GM18511 (cell line): ENCODE measurements around the gene RYK.
"Not testable (repeated sequence)": the region's sequence is repeated elsewhere in the genome, so short reads cannot be mapped to it uniquely, and the experiment has no call there.

ENCODE experiments used
- ATAC-seq: cut with Tn5 transposase; IDR thresholded peaks from one replicate; pipeline ENCODE4 v1.9.1; 2021; ENCODE audit warnings: mild to moderate bottlenecking, moderate library complexity; ENCODE audit not compliant: unreplicated experiment

The RYK gene

GRCh38 chr3:134250717-134251220 lies at the start of gene RYK:
Gene RYK, minus strand, starts transcription at chr3:134250859. Its CDS starts 205 bp downstream, at chr3:134250654.
- peak; percentile 84 for ATAC-seq

GRCh38 chr3:134299888-134300206 lies 49.2 kb upstream of the RYK start:
- ATAC-seq: no peak

- ATAC-seq: no peak
Observed at GRCh38 chr3:134299185-134299887, 48.7 kb upstream of the RYK start.

DNA sequence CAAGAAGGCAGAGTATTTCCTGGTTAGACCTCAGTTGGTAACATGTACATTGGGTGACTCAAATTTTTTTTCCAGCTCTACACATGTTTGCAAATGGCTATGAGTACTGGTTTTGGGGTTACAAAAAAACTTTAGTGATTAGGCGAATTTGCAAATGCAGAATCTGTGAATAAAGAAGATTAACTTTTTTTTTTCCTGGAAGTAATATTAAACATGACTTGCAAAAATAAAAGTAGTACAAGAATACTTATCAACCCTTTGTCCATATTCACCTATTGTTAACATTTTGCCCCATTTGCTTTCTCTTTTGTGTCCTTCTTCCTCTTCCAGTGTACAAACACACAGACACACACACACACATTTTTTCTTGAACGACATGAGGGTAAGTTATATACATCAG lies 47.6 kb upstream of the RYK start:
- ATAC-seq: no peak

GRCh38 chr3:134296616-134297015 lies 46.0 kb upstream of the RYK start:
- ATAC-seq: no peak

DNA sequence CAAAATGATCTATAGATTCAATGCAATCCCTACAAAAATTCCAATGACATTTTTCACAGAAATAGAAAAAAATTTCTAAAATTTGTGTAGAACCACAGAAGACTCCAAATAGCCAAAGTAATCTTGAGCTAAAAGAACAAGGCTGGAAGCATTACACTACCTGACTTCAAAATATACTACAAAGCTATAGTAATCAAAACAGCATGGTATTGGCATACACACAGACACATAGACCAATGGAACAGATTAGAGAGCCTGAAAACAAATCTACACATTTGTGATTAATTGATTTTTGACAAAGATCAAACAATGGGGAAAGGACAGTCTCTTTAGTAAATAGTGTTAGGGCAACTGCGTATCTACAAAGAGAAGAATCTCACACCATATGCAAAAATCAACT lies 45.3 kb upstream of the RYK start:
- ATAC-seq: no peak

DNA sequence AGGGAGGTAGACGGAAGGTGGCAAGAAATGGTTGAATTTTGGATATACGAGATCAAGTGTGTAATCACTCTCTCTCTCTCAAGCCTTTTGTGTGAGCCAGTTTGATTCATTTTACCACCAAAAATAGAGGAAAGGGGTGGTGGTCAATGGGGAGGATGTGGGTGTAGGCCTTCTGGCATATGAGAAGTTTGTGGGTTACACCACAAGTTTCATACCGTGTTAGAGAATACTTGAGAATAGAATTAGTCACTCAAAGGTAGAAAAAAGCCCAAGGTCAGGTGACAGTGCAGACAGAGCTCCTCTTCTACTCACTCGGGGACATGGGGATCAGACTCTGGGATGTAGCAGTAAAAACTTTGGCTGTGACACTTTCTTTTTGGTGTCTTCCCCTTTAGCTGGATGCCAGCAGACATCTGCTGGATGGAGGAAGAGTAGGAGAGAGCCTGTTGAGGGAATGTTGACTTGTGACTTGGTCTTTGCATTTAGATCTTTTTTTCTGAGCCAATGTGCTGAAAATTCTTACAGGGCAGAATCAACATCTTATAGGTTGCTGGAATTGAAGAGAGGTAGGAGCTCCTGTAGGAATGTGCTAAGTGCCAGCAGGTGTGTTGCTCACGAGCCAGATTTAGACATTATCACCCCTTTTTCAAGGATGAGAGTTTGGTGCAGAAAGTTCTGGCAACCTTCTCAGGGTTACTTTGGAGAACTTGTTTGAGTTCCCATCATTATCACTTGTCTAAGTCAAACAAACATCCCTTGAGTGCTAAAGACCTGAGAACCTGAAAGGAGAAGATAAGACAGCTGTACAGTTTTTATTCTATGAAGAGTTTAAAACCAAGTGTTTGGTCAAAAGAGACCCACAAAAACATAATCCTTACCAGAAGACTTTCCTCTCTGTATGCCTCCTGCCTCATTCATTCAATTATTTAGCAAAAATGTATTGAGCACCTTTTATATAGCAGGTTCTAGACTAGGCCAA lies 43.9 kb upstream of the RYK start:
- ATAC-seq: peak; percentile 100

GRCh38 chr3:134291319-134292254 lies 40.9 kb upstream of the RYK start:
- no peak for ATAC-seq

GRCh38 chr3:134287512-134287911 lies 36.9 kb upstream of the RYK start:
- no peak for ATAC-seq

DNA sequence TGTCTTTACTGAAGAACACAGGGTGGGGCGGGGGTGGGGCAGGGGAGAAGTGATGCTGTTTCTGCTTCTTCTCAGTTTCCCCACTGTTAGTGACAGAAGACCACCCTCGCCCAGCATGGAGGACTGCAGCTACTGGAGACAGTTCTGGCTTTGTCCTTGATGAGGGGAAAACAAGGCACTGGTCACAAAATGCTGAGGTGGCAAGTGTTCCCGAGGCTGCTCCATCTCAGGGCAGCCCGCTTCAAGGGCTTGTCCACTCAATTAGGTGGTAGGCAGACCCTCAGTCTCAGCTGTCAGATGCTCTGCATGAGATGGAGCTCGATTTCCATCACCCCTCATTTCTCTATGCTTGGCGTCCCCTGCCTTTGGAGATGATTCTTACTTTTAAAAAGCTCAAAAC lies 33.8 kb upstream of the RYK start:
- no peak for ATAC-seq

GRCh38 chr3:134282659-134283047 lies 32.0 kb upstream of the RYK start:
- no peak for ATAC-seq

DNA sequence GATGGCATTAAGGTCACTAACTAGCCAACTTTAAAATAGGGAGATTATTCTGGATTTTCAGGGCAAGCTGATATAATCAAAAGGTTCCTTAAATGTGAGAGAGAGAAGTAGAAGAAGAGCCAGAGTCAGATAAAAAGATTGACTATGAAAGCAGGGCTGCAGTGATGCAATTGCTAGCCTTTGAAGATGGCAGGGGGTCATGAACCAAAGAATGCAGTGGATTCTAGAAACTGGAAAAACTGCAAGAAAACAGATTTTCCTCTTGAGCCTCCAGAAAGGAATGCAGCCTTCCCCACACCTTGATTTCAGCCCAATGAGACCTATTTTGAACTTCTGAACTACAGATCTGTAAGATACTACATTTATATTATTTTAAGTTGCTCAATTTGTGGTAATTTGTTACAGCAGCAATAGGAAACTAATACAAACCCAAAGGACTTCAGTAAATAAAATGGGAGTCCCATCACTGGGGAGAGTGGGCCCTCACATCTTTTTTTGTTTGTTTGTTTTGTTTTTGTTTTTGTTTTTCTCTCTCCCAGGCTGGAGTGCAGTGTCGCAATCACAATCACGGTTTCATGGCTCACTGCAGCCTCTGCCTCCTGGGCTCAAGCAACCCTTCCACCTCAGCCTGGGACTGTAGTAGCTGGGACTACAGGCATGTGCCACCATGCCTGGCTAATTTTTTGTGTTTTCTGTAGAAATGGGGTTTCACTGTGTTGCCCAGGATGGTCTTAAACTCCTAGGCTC lies 31.4 kb upstream of the RYK start:
- no peak for ATAC-seq

- no peak for ATAC-seq
Observed at GRCh38 chr3:134279466-134279865, 28.8 kb upstream of the RYK start.

GRCh38 chr3:134277066-134277660 lies 26.5 kb upstream of the RYK start:
- no peak for ATAC-seq

- ATAC-seq: no peak
Observed at GRCh38 chr3:134276086-134276485, 25.4 kb upstream of the RYK start.

GRCh38 chr3:134275110-134275509 lies 24.5 kb upstream of the RYK start:
- not testable (repeated sequence) for ATAC-seq

GRCh38 chr3:134274571-134274970 lies 23.9 kb upstream of the RYK start:
- no peak for ATAC-seq

DNA sequence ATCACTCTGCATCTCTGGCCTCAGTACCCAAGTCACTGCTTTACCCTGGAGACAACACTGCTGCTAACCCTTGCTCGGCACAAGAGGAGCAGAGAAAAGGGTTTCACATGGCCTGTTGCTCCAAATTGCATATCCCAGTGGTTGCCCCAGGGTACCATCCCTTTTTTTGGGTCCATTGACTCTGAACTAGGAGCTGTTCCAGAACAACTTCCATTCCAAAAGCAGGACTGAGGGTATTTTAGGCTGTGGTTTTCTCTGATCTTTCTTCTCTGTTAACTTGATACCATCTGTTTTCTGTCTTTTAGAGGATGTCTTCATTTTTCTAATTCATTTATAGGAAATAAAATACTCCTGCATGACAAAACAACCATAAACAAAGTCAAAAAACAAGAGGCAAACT lies 17.3 kb upstream of the RYK start:
- ATAC-seq: no peak

- ATAC-seq: no peak
Observed at GRCh38 chr3:134260987-134261386, 10.3 kb upstream of the RYK start.
